Measurements from ENCODE around the gene FCGBP. TPM values are rescaled to one million over a fixed set of nuclear protein-coding genes. Genes with fewer than 3 reads are reported as not detected.

Gene FCGBP
- total RNA-seq, 1 experiment from 2014 or later: 8.7 TPM

DNA sequence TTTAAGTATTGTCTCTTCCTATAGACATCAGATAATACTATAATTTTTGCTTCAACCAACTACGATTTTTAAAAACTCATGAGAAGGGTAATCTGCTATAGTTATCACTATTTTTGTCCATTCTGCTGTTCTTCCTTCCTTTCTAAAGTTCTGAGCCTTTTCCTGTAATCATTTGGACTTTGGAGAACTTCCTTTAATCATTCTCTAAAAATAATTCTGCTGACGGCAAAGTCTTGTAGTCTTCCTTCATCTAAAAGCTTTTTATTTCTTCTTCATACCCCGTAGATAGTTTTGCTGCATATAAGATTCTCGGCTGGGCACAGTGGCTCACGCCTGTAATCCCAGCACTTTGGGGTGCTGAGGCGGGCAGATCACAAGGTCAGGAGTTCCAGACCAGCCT lies 5.1 kb upstream of the FCGBP start:
- Histone ChIP-seq H3K9me3 (ENCODE audit: low read depth, low read length, poor library complexity, severe bottlenecking) (peaks cover 8% of the 10 kb centered on the region), H3K27me3 (replicated peaks; ENCODE audit: insufficient read depth, low read depth, low read length, poor library complexity) (no peaks in the 10 kb centered on the region), H3K4me1 (ENCODE audit: insufficient read depth, low read length, poor library complexity, severe bottlenecking) (peaks cover 64% of the 10 kb centered on the region), H3K4me3 (ENCODE audit: low read depth, low read length, poor library complexity, severe bottlenecking) (no peak overlapping the region), H3K36me3 (ENCODE audit: insufficient read depth, low read length, poor library complexity, severe bottlenecking) (no peaks in the 10 kb centered on the region), H3K27ac (ENCODE audit: low read depth, low read length, poor library complexity, severe bottlenecking) (peak overlapping the region; percentile 24)
- no peak for DNase-seq (ENCODE audit: low spot score)
- intact Hi-C loops (cut with micrococcal nuclease; ENCODE audit: unreplicated experiment): no loop called here
- POLR2A ChIA-PET (ENCODE audit: low non-redundant PET): no interaction called here
- CTCF ChIA-PET: interaction anchor here (0.7 kb wide), 1 partner anchor 31 kb away, joined by 3 read pairs; no protein-coding TSS in a partner anchor
- TF ChIP-seq EZH2 (IDR thresholded peaks at IDR 0.05; ENCODE audit: borderline replicate concordance, low read depth, low read length, poor library complexity, severe bottlenecking): no peak
- TF ChIP-seq, protein P1, sequence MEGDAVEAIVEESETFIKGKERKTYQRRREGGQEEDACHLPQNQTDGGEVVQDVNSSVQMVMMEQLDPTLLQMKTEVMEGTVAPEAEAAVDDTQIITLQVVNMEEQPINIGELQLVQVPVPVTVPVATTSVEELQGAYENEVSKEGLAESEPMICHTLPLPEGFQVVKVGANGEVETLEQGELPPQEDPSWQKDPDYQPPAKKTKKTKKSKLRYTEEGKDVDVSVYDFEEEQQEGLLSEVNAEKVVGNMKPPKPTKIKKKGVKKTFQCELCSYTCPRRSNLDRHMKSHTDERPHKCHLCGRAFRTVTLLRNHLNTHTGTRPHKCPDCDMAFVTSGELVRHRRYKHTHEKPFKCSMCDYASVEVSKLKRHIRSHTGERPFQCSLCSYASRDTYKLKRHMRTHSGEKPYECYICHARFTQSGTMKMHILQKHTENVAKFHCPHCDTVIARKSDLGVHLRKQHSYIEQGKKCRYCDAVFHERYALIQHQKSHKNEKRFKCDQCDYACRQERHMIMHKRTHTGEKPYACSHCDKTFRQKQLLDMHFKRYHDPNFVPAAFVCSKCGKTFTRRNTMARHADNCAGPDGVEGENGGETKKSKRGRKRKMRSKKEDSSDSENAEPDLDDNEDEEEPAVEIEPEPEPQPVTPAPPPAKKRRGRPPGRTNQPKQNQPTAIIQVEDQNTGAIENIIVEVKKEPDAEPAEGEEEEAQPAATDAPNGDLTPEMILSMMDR (conservative IDR thresholded peaks at IDR 0.05; ENCODE audit: low read depth, low read length): no peak
- BruUV-seq (replicated peaks): no TSS peak

DNA sequence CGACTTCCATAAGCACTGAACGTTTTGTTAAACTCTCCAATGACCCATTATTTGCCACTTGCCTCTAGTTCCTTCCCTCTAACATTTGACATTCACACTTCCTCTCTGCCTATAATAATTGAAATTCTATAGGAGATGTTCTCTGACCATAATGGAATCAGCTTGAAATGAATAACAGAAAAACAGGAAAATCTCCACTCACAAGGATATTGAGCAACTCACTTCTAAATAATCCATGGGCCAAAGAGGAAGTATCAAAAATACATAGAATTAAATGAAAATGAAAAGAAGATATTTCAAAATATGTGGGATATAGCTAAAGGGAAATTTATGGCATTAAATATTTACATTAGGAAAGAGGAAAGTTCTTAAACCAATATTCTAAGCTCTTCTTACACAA lies 3.4 kb upstream of the FCGBP start:
- POLR2A ChIA-PET (ENCODE audit: low non-redundant PET): no interaction called here
- BruUV-seq (replicated peaks): no TSS peak
- Histone ChIP-seq H3K4me3 (ENCODE audit: low read depth, low read length, poor library complexity, severe bottlenecking) (no peak overlapping the region), H3K9me3 (ENCODE audit: low read depth, low read length, poor library complexity, severe bottlenecking) (peaks cover 8% of the 10 kb centered on the region), H3K4me1 (ENCODE audit: insufficient read depth, low read length, poor library complexity, severe bottlenecking) (peaks cover 47% of the 10 kb centered on the region), H3K27me3 (replicated peaks; ENCODE audit: insufficient read depth, low read depth, low read length, poor library complexity) (no peaks in the 10 kb centered on the region), H3K27ac (ENCODE audit: low read depth, low read length, poor library complexity, severe bottlenecking) (peak overlapping the region; percentile 23), H3K36me3 (ENCODE audit: insufficient read depth, low read length, poor library complexity, severe bottlenecking) (no peaks in the 10 kb centered on the region)
- intact Hi-C loops (cut with micrococcal nuclease; ENCODE audit: unreplicated experiment): no loop called here
- DNase-seq (ENCODE audit: low spot score): no peak
- CTCF ChIA-PET: no interaction called here
- TF ChIP-seq, protein P1 (conservative IDR thresholded peaks at IDR 0.05; ENCODE audit: low read depth, low read length): no peak
- no peak for TF ChIP-seq EZH2 (IDR thresholded peaks at IDR 0.05; ENCODE audit: borderline replicate concordance, low read depth, low read length, poor library complexity, severe bottlenecking)

DNA sequence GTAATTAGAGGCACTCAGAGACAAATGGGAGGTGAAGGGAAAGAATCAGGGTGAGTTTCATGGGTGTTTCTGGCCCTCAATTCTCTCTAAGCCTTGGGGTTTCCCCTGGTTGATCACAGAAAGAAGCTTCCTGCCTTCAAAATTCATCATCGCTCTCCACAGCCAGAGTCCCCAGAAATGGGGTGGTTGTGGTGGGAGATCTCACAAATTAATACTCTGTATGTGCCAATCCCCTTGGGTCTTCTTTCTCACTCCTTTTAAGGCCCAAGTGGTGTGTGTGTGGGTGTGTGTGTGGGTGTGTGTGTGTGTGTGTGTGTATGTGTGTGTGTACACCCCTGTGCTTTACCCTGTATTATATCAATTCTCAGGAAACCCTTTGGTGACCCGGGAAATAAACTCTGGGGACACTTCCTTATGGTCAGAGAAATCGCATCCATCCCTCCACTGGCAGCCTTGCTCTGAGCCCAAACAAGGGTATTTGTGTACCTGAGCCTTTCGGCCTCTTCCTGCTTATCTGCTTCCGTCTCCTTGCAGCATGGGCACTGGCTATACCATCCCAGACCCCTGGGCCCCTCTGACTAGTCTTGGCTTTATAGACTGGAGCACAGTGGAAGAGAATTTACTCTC lies 2.8 kb upstream of the FCGBP start:
- no peak overlapping the region for H3K4me3 ChIP-seq (ENCODE audit: low read depth, low read length, poor library complexity, severe bottlenecking)
- POLR2A ChIA-PET (ENCODE audit: low non-redundant PET): no interaction called here

DNA sequence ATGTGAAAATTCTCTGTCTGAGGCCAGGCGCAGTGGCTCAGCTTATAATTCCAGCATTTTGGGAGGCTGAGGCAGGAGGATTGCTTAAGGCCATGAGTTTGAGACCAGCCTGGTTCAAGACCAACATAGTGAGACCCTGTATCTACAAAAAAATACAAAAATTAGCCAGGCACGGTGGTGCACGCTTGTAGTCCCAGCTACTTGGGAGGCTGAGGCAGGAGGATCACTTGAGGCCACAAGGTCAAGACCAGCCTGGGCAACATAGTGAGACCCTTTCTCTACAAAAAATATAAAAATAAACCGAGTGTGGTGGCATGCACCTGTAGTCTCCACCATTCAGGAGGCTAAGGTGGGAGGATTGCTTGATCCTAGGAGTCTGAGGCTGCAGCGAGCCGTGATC lies 2.2 kb upstream of the FCGBP start:
- POLR2A ChIA-PET (ENCODE audit: low non-redundant PET): no interaction called here

More for the DNA sequence above, 2.8 kb upstream of the FCGBP start:
- DNase-seq (ENCODE audit: low spot score): no peak
- BruUV-seq (replicated peaks): no TSS peak
- peaks cover 8% of the 10 kb centered on the region for H3K9me3 ChIP-seq (ENCODE audit: low read depth, low read length, poor library complexity, severe bottlenecking)
- H3K36me3 ChIP-seq (ENCODE audit: insufficient read depth, low read length, poor library complexity, severe bottlenecking): no peaks in the 10 kb centered on the region
- no peaks in the 10 kb centered on the region for H3K27me3 ChIP-seq (replicated peaks; ENCODE audit: insufficient read depth, low read depth, low read length, poor library complexity)
- H3K27ac ChIP-seq (ENCODE audit: low read depth, low read length, poor library complexity, severe bottlenecking): peak overlapping the region; percentile 23
- CTCF ChIA-PET: no interaction called here
- H3K4me1 ChIP-seq (ENCODE audit: insufficient read depth, low read length, poor library complexity, severe bottlenecking): peaks cover 42% of the 10 kb centered on the region
- intact Hi-C loops (cut with micrococcal nuclease; ENCODE audit: unreplicated experiment): no loop called here
- TF ChIP-seq EZH2 (IDR thresholded peaks at IDR 0.05; ENCODE audit: borderline replicate concordance, low read depth, low read length, poor library complexity, severe bottlenecking): no peak

More for the DNA sequence above, 2.2 kb upstream of the FCGBP start:
- Histone ChIP-seq H3K36me3 (ENCODE audit: insufficient read depth, low read length, poor library complexity, severe bottlenecking) (no peaks in the 10 kb centered on the region), H3K27me3 (replicated peaks; ENCODE audit: insufficient read depth, low read depth, low read length, poor library complexity) (no peaks in the 10 kb centered on the region), H3K4me1 (ENCODE audit: insufficient read depth, low read length, poor library complexity, severe bottlenecking) (peaks cover 36% of the 10 kb centered on the region), H3K9me3 (ENCODE audit: low read depth, low read length, poor library complexity, severe bottlenecking) (peaks cover 8% of the 10 kb centered on the region), H3K4me3 (ENCODE audit: low read depth, low read length, poor library complexity, severe bottlenecking) (no peak overlapping the region), H3K27ac (ENCODE audit: low read depth, low read length, poor library complexity, severe bottlenecking) (peak overlapping the region; percentile 63)
- CTCF ChIA-PET: no interaction called here
- TF ChIP-seq, protein P1 (conservative IDR thresholded peaks at IDR 0.05; ENCODE audit: low read depth, low read length): no peak
- no peak for TF ChIP-seq EZH2 (IDR thresholded peaks at IDR 0.05; ENCODE audit: borderline replicate concordance, low read depth, low read length, poor library complexity, severe bottlenecking)
- no TSS peak for BruUV-seq (replicated peaks)
- intact Hi-C loops (cut with micrococcal nuclease; ENCODE audit: unreplicated experiment): no loop called here
- no peak for DNase-seq (ENCODE audit: low spot score)

All from A673 (cell line).